Measurements from ENCODE around the gene GLT1D1.

- no peak for TF ChIP-seq POLR2A (IDR thresholded peaks at IDR 0.05; ENCODE audit: low read length)
- TF ChIP-seq GATA1 (IDR thresholded peaks at IDR 0.05; ENCODE audit: low read depth, low read length), result no peak
These were observed 108.1 kb downstream of the GLT1D1 start for GRCh38 chr12:128961308-128961902.

All from erythroblast (primary cell).